Endothelial cell of umbilical vein (primary cell): ENCODE data around the gene CCDC69. TPM values are rescaled to one million over a fixed set of nuclear protein-coding genes. Genes with fewer than 3 reads are reported as not detected.

Experiments
- BruUV-seq: library from RNA; stranded (reverse); fragments of 400-500 nt; replicated peaks from 2 replicates; lab custom pipeline; 2021; lab: Mats Ljungman, UMichigan
- CTCF ChIA-PET: fragments of 300-600, 350-600 bp; sonication (Branson Sonifier 250); formaldehyde crosslinking; loops from one replicate; lab custom pipeline; 2021; ENCODE audit warnings: antibody characterized with exemption, inconsistent platforms; lab: Charles Lee
- POLR2A ChIA-PET: fragments of 300-600, 350-600 bp; sonication (Branson Sonifier 250); formaldehyde crosslinking; loops from one replicate; lab custom pipeline; 2021; ENCODE audit warnings: antibody characterized with exemption, inconsistent platforms; lab: Charles Lee
- DNase-seq: peaks from one replicate; pipeline ENCODE4 v3.0.0-alpha.2; 2011; ENCODE audit warnings: low read depth, low spot score
- FAIRE-seq: peaks from 2 replicates; lab custom pipeline; 2011; peaks lifted over from hg19 to GRCh38; lab: Jason Lieb, UNC
- H2AFZ ChIP-seq: 2 replicates; pipeline ENCODE4 v1.6.0; 2012; ENCODE audit warnings: low read depth, low read length, control low read depth, inconsistent platforms
- H3K27ac ChIP-seq: 2 replicates; pipeline ENCODE4 v1.5.1; 2011; ENCODE audit warnings: low read depth, mild to moderate bottlenecking, control low read depth, low read length, moderate library complexity; ENCODE audit not compliant: insufficient read depth
- H3K27me3 ChIP-seq, 2 experiments: 2 replicates each; pipeline versions ENCODE4 v1.6.0 to v1.6.1; 2011; ENCODE audit warnings: low read length in 2 of 2, mixed read lengths in 1 of 2; ENCODE audit not compliant: control insufficient read depth in 2 of 2, insufficient read depth in 2 of 2
- H3K36me3 ChIP-seq, 2 experiments: 2 replicates in 1 of 2; 3 replicates in 1 of 2; pipeline ENCODE4 v1.5.1; 2011; ENCODE audit warnings: low read length in 2 of 2, mild to moderate bottlenecking in 1 of 2, moderate library complexity in 1 of 2; ENCODE audit not compliant: control insufficient read depth in 2 of 2, insufficient read depth in 2 of 2; ENCODE audit errors: extremely low read depth in 1 of 2
- H3K4me1 ChIP-seq: 3 replicates; pipeline ENCODE4 v1.5.1; 2011; ENCODE audit warnings: mild to moderate bottlenecking, low read length; ENCODE audit not compliant: control insufficient read depth, insufficient read depth; ENCODE audit errors: extremely low read depth
- H3K4me2 ChIP-seq: 2 replicates; pipeline ENCODE4 v1.6.1; 2011; ENCODE audit warnings: low read length, control low read depth, mixed read lengths; ENCODE audit not compliant: insufficient read depth
- H3K4me3 ChIP-seq, 3 experiments: fragments of 200-600 bp in 1 of 3; sonication (generic), shearing (Covaris generic) in 1 of 3; replicated peaks in 1 of 3; 2 replicates each; pipeline ENCODE4 v1.5.1; 2011 to 2016; ENCODE audit warnings: control low read depth in 3 of 3, low read length in 3 of 3, mild to moderate bottlenecking in 2 of 3, inconsistent platforms in 1 of 3, low read depth in 1 of 3, moderate library complexity in 1 of 3; ENCODE audit not compliant: insufficient read depth in 1 of 3
- H3K79me2 ChIP-seq: 2 replicates; pipeline ENCODE4 v1.6.0; 2012; ENCODE audit warnings: low read length, inconsistent platforms; ENCODE audit not compliant: control insufficient read depth, insufficient read depth
- H3K9ac ChIP-seq: replicated peaks from 2 replicates; pipeline ENCODE3; 2011; ENCODE audit warnings: low read length, control low read depth; ENCODE audit not compliant: insufficient read depth; ENCODE audit errors: extremely low read depth
- H3K9me1 ChIP-seq: replicated peaks from 3 replicates; pipeline ENCODE4 v1.6.0; 2011; ENCODE audit warnings: mild to moderate bottlenecking, low read length; ENCODE audit not compliant: control insufficient read depth, insufficient read depth; ENCODE audit errors: extremely low read depth
- H3K9me3 ChIP-seq: replicated peaks from 2 replicates; pipeline ENCODE4 v1.5.1; 2012; ENCODE audit warnings: low read length, inconsistent platforms; ENCODE audit not compliant: control insufficient read depth, insufficient read depth
- H4K20me1 ChIP-seq: replicated peaks from 2 replicates; pipeline ENCODE3; 2011; ENCODE audit warnings: mild to moderate bottlenecking, low read length; ENCODE audit not compliant: control insufficient read depth, insufficient read depth; ENCODE audit errors: extremely low read depth
- EZH2 ChIP-seq: IDR thresholded peaks from 2 replicates; pipeline ENCODE4 v1.6.1; 2012; ENCODE audit warnings: borderline replicate concordance, low read depth, mild to moderate bottlenecking, moderate library complexity, low read length, inconsistent platforms; ENCODE audit not compliant: severe bottlenecking
- FOS ChIP-seq: IDR thresholded peaks from 2 replicates; pipeline ENCODE4 v1.6.1; 2011; ENCODE audit warnings: mild to moderate bottlenecking, low read length, moderate library complexity, borderline replicate concordance; ENCODE audit not compliant: insufficient read depth
- GATA2 ChIP-seq: IDR thresholded peaks from 2 replicates; pipeline ENCODE4 v1.7.0; 2011; ENCODE audit warnings: low read depth, mild to moderate bottlenecking, moderate library complexity, mixed read lengths, low read length; ENCODE audit not compliant: insufficient read length, insufficient read depth
- JUN ChIP-seq: IDR thresholded peaks from 2 replicates; pipeline ENCODE4 v1.6.1; 2011; ENCODE audit warnings: borderline replicate concordance, low read depth; ENCODE audit not compliant: insufficient read length, insufficient read depth
- MYC ChIP-seq: IDR thresholded peaks from one replicate; pipeline ENCODE4 v1.6.1; 2011; ENCODE audit warnings: mild to moderate bottlenecking, low read depth, low read length
- POLR2AphosphoS5 ChIP-seq: IDR thresholded peaks from 2 replicates; pipeline ENCODE4 v1.6.1; 2012; ENCODE audit warnings: low read depth, mild to moderate bottlenecking, control low read depth, low read length, moderate library complexity; ENCODE audit not compliant: insufficient read depth
- dilution Hi-C: fragments of 300-500 bp; cut with MboI; formaldehyde crosslinking; loops from one replicate; pipeline ENCODE4 v1.15.0; 2019; ENCODE audit warnings: low sequenced_read_pairs; ENCODE audit not compliant: extremely low pct_ligation_motif_present
- intact Hi-C: fragments of 100-400 bp; cut with micrococcal nuclease; formaldehyde crosslinking; loops from one replicate; pipeline ENCODE4 v1.10.0; 2022
- polyA plus RNA-seq, 4 experiments: library from polyadenylated mRNA; depleted of rRNA in 3 of 4; stranded (reverse) in 3 of 4; unstranded in 1 of 4; fragments of >200 nt; gene quantifications; 2 replicates each; pipeline versions ENCODE4 v1.2.1 to v1.2.3, GENCODE V29; 2011 to 2012; ENCODE audit warnings: missing spikeins in 1 of 4
- total RNA-seq: library from RNA; stranded (reverse); gene quantifications from 2 replicates; pipeline ENCODE4 v1.2.3, GENCODE V29; 2021
- TF ChIP-seq, protein P1 (sequence below), 2 donors: IDR thresholded peaks; 1 replicate in 1 of 2; 2 replicates in 1 of 2; pipeline ENCODE4 v1.5.1; 2011; ENCODE audit warnings: low read length in 2 of 2, mild to moderate bottlenecking in 2 of 2, moderate library complexity in 2 of 2, control low read depth in 1 of 2, inconsistent platforms in 1 of 2, low read depth in 1 of 2; ENCODE audit not compliant: insufficient read depth in 1 of 2; ENCODE audit errors: extremely low read depth in 1 of 2

CCDC69 gene
- total and polyA plus RNA-seq, 2 donors (not counting 3 experiments of a cell fraction or from before 2014, with no cell fraction given): 4.1 to 4.5 TPM

DNA sequence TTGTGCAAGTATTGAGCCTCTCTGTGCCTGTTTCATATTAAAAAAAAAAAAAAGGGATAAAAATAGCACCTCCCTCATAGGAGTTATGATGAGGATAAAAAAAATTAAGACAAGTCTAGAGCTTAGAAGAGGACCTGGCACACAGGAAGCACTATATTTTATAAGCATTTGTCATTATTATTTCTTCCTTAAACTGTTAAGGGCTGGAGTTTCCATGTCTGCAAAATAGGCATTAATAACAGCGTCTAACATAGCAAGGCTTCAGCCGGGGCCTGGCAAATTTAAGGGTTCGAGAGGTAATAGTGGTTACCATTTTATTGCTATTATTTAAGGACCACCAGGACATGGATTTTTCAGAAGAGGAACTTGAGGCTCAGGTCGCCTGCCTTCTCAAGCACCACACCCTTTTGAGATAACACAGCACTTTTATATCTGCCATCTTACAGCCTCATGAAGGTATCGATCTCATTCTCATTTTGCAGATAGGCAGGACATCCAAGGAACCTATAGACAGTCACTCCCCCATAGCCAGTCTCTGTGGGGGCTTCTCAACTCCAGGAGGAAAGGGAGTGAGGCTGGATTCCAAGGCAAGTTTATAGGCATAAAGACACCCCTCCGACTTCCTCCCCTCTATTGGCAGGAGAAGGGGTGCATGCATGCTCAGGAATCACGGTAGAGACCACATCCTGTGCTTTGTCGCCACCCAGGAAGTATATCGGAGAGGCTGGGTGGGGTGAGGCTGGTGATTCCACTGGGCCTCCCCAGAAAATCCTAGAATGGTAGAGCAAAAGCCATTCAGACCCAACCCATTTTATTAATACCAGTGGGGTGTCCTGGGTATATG lies 68.7 kb downstream of the CCDC69 start:
- POLR2A ChIA-PET: no interaction called here
- H3K4me3 ChIP-seq: peak overlapping the region in 1 of 3 experiments; percentile 81
- H3K36me3 ChIP-seq: peaks cover 0 to 3% of the 10 kb centered on the region in 2 experiments
- no peaks in the 10 kb centered on the region for H3K27me3 ChIP-seq
- no peak overlapping the region for H3K27ac ChIP-seq
- DNase-seq (no peak), FAIRE-seq (peak; percentile 8)
- dilution Hi-C loops: no loop called here
- BruUV-seq: no TSS peak
- no peaks in the 10 kb centered on the region for H3K9me3 ChIP-seq
- CTCF ChIA-PET: interaction anchor here (0.6 to 3.3 kb wide), 5 partner anchors 10 to 103 kb away, joined by 3 to 18 read pairs (median 4); no protein-coding TSS in a partner anchor
- no peak overlapping the region for H2AFZ ChIP-seq
- H3K9ac ChIP-seq: no peak overlapping the region
- TF ChIP-seq, protein P1, sequence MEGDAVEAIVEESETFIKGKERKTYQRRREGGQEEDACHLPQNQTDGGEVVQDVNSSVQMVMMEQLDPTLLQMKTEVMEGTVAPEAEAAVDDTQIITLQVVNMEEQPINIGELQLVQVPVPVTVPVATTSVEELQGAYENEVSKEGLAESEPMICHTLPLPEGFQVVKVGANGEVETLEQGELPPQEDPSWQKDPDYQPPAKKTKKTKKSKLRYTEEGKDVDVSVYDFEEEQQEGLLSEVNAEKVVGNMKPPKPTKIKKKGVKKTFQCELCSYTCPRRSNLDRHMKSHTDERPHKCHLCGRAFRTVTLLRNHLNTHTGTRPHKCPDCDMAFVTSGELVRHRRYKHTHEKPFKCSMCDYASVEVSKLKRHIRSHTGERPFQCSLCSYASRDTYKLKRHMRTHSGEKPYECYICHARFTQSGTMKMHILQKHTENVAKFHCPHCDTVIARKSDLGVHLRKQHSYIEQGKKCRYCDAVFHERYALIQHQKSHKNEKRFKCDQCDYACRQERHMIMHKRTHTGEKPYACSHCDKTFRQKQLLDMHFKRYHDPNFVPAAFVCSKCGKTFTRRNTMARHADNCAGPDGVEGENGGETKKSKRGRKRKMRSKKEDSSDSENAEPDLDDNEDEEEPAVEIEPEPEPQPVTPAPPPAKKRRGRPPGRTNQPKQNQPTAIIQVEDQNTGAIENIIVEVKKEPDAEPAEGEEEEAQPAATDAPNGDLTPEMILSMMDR (IDR thresholded peaks at IDR 0.05; ENCODE audit: extremely low read depth in 1 of 2, insufficient read depth in 1 of 2, low read depth in 1 of 2, low read length in 2 of 2): no peak
- TF ChIP-seq POLR2AphosphoS5 (no peak), GATA2 (no peak), FOS (no peak), EZH2 (no peak), JUN (no peak), MYC (no peak)
- intact Hi-C loops: no loop called here
- peak overlapping the region; percentile 85 for H3K4me2 ChIP-seq
- H4K20me1 ChIP-seq: peaks cover 6% of the 10 kb centered on the region
- H3K4me1 ChIP-seq: peaks cover 35% of the 10 kb centered on the region
- H3K79me2 ChIP-seq: peaks cover 61% of the 10 kb centered on the region
- H3K9me1 ChIP-seq: no peaks in the 10 kb centered on the region
